Epidermal melanocyte (primary cell): ENCODE results near the gene OR2T29.
"Not testable (repeated sequence)": the region's sequence is repeated elsewhere in the genome, so short reads cannot be mapped to it uniquely, and the experiment has no call there.

ENCODE experiments used
- DNase-seq: peaks from one replicate; pipeline ENCODE4 v3.0.0; 2011; ENCODE audit warnings: low spot score; ENCODE audit not compliant: insufficient read length

OR2T29 gene, protein sequence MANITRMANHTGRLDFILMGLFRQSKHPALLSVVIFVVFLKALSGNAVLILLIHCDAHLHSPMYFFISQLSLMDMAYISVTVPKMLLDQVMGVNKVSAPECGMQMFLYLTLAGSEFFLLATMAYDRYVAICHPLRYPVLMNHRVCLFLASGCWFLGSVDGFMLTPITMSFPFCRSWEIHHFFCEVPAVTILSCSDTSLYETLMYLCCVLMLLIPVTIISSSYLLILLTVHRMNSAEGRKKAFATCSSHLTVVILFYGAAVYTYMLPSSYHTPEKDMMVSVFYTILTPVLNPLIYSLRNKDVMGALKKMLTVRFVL

DNA sequence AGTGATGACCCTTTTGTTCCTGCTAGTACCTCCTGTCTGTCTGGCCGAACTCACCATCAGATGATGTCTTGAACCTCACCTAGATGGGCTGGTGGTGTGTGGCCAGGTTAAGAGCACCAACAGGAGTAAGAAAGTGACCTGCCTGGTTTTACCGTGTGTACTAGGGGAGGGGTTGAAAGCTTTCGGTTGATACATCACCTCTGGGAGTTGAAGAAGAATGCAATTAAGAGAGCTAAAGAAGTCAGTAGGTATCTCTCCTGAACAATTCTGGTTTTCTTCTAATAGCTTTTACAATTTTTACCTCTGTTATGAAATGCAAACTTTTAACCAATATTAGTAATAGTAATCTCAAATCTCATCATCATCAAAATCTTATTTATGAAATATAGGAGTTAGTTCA is at the start of gene OR2T29:
Gene OR2T29, minus strand, starts transcription at position 101 of the 400 bp plus-strand sequence. CDS start 3,281 bp downstream, outside the sequence.
- DNase-seq, result not testable (repeated sequence)

DNA sequence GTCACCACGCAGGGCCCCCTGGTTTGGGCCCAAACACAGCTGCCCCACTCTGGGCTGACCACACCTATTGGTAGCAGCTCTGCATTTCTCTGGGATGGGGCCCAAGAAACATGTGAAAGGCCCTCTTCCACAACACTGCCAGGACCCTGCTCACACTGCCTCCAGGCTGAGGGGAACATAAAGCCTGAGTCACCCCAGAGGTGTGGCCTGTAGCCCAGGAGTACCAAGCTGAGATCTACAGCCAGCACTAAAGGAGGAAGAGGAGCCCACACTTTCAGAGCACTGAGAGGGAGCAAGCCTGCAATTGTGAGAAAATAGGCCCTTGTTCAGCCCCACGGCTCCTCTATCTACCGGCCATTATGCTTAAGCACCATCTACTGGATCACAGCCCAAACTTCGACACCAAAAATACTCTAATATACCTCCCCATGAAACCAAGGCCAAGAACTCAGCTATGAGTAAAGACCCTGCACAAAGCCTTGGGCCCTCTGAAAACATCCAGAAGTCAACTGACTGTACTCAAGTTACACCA is 49.4 kb upstream of the OR2T29 start:
- DNase-seq, result no peak

DNA sequence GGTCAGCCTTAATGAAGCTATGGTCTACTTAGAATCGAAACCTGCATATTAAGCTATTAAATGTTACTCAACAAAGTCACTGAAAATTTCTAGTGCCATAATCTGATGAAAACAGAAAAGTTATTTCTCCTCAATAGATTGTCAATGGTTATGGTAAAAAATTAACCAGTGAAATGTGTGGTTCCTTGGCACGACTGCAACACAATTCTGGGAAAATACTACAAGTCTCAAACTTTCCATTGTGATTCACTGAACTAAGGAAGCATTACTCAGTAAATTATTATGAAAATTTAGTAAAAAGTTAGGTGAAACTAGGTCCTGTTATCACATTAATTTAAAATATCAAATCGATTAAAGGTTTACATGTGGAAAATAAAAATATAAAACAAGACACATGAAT is 47.7 kb upstream of the OR2T29 start:
- DNase-seq, result no peak

DNA sequence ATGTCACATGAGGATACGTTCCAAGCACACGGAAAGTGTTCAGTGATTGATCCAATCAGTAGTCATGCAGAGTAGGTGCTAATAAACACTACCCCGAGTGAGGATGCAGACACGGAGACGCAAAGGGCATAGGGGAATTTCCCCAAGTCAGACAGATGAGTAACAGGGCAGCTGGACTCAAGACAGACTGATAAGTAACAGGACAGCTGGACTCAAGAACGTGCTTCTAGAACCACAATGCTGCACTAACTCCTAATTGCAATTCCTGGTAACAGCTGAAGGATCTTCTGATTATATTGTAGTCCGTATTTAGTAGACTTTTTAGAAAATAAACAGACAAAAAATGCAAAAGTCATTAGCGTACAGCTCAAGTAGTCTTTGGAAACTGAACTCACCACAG is 36.8 kb upstream of the OR2T29 start:
- DNase-seq, result no peak

GRCh38 chr1:248597589-248597988 is 35.0 kb upstream of the OR2T29 start, which contains the start of gene OR2T10:
Gene OR2T10, minus strand, starts transcription at chr1:248597700. Its CDS starts 3,932 bp downstream, at chr1:248593768.
- DNase-seq, result no peak

- DNase-seq, result no peak
Observed at GRCh38 chr1:248596615-248597014, 34.0 kb upstream of the OR2T29 start.

DNA sequence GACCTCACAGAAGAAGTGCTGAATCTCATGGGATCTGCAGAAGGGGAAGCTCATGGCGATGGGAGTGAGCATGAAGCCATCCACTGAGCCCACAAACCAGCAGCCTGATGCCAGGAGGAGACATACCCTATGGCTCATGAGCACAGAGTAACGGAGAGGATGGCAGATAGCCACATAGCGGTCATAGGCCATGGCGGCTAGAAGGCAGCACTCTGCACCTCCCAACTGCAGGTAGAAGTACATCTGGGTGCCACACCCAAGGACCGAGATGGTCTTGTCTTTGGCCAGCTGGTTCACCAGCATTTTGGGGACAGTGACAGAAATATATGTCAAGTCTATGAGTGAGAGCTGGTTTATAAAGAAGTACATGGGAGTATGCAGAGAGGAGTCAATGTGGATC is 30.7 kb upstream of the OR2T29 start:
- no peak for DNase-seq

- DNase-seq, result no peak
Observed at GRCh38 chr1:248592655-248593054, 30.1 kb upstream of the OR2T29 start.

DNA sequence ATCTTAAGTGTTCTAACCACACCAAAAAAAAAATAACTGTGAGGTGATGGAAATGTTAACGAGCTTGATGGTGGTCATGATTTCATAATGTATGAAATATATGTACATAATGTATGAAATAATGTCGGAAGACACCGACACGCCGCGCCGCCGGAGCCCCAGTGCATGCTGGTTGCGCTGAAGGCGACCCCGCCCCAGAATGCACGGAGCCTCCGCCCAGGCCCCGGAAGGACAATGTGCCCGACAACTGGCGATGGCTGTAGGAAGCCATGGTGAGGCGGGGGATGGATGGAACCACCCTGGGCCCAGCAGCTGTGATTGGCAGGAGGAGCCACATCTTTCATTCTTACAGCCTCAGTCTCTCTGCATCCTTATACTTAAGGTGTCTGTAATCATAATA is 27.5 kb upstream of the OR2T29 start:
- DNase-seq, result no peak

- no peak for DNase-seq
Observed at GRCh38 chr1:248589334-248589733, 26.8 kb upstream of the OR2T29 start.

DNA sequence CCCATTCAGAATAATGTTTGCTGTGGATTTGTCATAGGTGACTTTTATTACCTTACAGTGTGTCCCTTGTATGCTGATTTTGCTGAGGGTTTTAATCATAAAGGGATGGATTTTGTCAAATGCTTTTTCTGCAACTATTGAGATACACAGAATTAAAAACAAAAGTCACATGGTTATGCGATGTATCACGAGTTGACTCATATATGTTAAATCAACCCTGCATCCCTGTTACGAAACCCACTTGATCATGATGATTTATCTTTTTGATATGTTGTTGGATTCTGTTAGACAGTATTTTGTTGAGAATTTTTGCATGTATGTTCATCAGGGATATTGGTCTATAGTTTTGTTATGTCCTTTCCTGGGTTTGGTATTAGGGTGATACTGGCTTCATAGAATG is 22.7 kb upstream of the OR2T29 start:
- DNase-seq, result no peak

DNA sequence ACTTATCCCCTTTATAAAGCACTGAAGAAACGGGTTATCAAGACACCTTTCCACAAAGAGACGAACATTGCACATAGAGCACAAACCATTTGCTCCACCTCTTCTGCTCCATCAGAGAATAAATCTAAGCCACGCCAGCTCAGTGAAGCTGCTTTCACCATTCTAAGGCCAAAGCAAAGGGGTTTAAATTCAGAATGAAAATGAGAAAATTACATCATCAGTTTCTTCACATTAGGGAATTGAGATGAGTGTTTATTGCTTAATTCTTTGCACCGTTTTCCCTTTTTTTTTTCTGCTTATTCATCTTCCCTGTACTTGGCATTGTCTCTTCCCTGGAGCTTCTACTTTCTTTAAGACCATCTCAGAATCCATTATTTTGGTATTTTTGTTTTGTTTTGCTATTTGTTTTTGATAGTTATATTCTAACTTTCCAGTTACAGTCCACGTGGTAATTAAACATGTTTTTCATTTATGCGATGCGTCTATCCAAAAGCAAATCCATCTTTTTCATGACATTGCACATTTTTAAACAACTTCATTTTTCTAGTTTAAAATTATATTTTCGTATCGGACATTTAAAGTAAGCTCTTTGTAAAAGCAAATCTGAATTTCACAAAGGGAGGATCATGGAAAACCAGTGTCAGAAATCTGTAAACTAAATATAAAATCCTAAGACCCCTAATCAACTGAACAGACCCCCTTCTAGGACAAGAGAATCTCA is 13.8 kb upstream of the OR2T29 start:
- DNase-seq, result no peak

DNA sequence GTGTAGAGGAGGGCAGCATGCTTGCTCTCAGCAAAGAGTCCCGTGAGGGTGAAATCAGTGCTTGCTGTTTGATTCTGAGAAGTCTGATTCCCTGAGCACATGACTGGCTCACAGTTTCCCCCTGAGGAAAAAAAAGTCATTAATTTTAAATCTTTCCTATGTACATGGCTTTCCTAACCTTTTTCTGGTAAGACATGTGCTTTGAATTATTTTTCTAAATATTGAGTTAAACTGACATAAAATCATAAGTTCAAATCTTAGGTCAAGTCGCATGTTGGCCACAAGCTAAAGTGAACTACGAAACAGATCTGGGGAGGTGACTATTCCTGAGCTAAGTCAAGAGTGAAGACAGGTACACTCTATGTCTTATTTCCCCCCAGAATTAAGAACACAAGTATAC is 12.1 kb upstream of the OR2T29 start, which contains the start of gene OR2T34:
Gene OR2T34, minus strand, starts transcription at position 101 of the 400 bp plus-strand sequence. Its CDS starts 0 bp downstream, at position 101.
- DNase-seq, result not testable (repeated sequence)

DNA sequence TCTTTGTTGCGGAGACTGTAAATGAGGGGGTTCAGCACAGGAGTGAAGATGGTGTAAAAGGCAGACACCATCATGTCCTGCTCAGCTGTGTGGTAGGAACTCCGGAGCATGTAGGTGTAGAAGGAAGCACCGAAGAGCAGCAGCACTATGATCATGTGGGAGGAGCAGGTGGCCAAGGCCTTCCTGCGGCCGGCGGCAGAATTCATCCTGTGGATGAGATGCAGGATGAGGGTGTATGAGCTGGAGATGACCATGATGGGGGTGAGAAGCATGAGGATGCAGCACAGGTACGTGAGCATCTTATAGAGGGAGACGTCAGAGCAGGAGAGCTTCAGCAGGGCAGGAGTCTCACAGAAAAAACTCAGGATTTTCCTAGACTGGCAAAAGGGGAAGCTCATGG is 11.3 kb upstream of the OR2T29 start:
- DNase-seq, result not testable (repeated sequence)

GRCh38 chr1:248572049-248572448 is 9.5 kb upstream of the OR2T29 start:
- DNase-seq, result not testable (repeated sequence)

- not testable (repeated sequence) for DNase-seq
Observed at GRCh38 chr1:248570811-248571210, 8.2 kb upstream of the OR2T29 start.

- DNase-seq, result not testable (repeated sequence)
Observed at GRCh38 chr1:248569049-248569448, 6.5 kb upstream of the OR2T29 start.

DNA sequence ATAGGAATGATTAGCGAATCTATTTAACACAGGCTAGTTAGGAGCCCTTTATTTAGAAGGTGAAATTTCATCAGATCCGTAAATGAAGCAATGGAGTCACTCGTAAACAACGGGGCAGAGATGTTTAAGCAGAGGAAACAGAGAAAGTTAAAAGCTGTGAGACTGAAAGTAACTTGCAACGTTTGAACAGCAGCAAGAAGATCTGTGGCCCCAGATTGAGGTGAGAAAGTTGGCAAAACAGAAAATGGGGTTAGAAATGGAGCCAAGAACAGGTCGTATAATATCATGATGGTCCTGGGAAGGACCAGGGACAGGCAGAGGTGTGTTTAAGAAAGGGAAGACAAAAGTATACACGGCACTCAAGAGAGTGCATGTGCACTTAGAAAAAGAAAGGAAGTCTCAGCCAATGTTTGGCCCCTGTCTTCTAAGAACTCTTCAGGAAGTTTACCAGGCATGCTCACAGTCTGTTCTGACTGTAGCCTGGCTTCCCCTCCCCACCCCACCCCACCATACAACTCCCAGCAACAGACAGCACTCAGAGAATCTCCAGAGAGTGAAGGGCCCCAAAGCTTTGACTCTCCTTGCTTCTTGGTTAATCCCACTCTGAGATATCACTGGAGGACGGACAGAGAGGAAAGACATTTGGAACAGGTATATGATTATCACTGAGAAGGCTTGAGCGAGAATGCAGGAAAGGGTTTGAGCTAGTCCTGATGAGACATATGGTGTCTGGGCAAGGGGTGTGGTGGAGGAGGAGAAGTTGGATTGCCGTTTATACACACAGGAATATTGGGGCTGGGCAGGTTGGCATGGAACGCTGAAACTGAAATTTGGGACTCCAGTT is 3.2 kb upstream of the OR2T29 start:
- not testable (repeated sequence) for DNase-seq

GRCh38 chr1:248551027-248551426 is 11.5 kb downstream of the OR2T29 start:
- DNase-seq, result not testable (repeated sequence)

DNA sequence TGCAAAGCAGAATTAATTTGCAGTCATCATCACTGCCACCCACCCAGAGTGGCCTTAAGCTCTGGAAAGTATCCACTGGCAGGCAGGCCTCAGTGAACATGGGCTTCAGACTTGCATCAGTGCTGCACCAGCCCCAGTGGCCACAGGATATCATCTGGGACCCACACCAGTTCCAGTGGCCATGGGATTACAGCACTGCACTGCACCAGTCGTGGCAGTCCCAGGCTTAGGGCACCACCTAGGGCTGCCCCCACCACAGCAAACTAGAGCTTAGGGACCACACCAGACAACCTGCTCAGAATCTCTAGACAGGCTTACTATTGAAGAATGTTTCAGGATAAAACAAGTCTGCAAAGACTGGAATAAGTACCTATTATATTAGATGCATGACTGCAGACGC is 15.2 kb downstream of the OR2T29 start:
- DNase-seq, result not testable (repeated sequence)

DNA sequence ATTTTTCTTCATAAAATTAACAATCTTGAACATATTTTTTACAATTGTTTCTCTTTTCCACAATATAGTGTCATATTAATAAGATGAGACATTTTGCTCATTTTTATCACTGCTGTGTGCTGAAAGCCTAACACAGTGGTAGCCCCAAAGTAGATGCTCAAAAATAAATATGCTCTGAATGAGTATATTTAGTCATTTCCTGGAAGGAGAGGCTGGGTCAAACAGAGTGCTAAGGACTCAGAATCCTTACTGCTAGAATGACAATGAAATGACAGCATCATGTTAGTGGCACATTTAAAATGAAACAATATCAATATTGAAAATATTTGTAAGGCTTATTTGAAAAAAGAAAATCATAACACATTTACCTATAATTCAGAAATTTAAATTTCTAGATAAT is 25.1 kb downstream of the OR2T29 start:
- DNase-seq, result not testable (repeated sequence)
